ENCODE results near the gene MRI1.

MRI1 gene

GRCh38 chr19:13727798-13728197, 36.5 kb upstream of the MRI1 start:
- Histone ChIP-seq H3K9me2 (replicated peaks; ENCODE audit: insufficient read depth, low read length) (no peaks in the 10 kb centered on the region), H2AFZ (ENCODE audit: low read depth, low read length, severe bottlenecking) (no peak overlapping the region), H3K9ac (ENCODE audit: low read length) (no peak overlapping the region), H4K20me1 (ENCODE audit: low read depth, low read length) (no peaks in the 10 kb centered on the region), H3K27ac (ENCODE audit: low read depth, low read length) (no peak overlapping the region), H3K4me2 (ENCODE audit: low read depth, low read length, poor library complexity, severe bottlenecking) (no peak overlapping the region), H3K27me3 (ENCODE audit: low read length) (no peaks in the 10 kb centered on the region), H3F3A (ENCODE audit: insufficient read depth) (0 out of 2 replicates have a peak, but pooled peaks cover 4% of the 10 kb centered on the region), H3K36me3 (ENCODE audit: low read length) (no peaks in the 10 kb centered on the region), H3K79me2 (ENCODE audit: insufficient read depth, low read length) (no peaks in the 10 kb centered on the region), H3K9me3 (ENCODE audit: insufficient read depth, low read length) (no peaks in the 10 kb centered on the region), H3K4me3 (ENCODE audit: insufficient read depth, low read length, poor library complexity, severe bottlenecking) (no peak overlapping the region)
- no peak for TF ChIP-seq EZH2phosphoT487 (conservative IDR thresholded peaks at IDR 0.05; ENCODE audit: low read length)
- TF ChIP-seq CTCF (IDR thresholded peaks at IDR 0.05; ENCODE audit: insufficient read depth, low read length, poor library complexity, severe bottlenecking): no peak

- H3K27ac ChIP-seq (ENCODE audit: low read depth, low read length): no peak overlapping the region
- no peak overlapping the region for H3K9ac ChIP-seq (ENCODE audit: low read length)
- H3K4me2 ChIP-seq (ENCODE audit: low read depth, low read length, poor library complexity, severe bottlenecking): peak overlapping the region; percentile 96
Observed at GRCh38 chr19:13729859-13730258, 34.5 kb upstream of the MRI1 start.

GRCh38 chr19:13731147-13731964, 33.0 kb upstream of the MRI1 start:
- peak overlapping the region; percentile 34 for H3K27ac ChIP-seq (ENCODE audit: low read depth, low read length)

More at GRCh38 chr19:13729859-13730258, 34.5 kb upstream of the MRI1 start:
- Histone ChIP-seq H3K9me3 (ENCODE audit: insufficient read depth, low read length) (no peaks in the 10 kb centered on the region), H4K20me1 (ENCODE audit: low read depth, low read length) (no peaks in the 10 kb centered on the region), H3K36me3 (ENCODE audit: low read length) (no peaks in the 10 kb centered on the region), H3F3A (ENCODE audit: insufficient read depth) (0 out of 2 replicates have a peak, but pooled peaks cover 4% of the 10 kb centered on the region), H3K79me2 (ENCODE audit: insufficient read depth, low read length) (no peaks in the 10 kb centered on the region), H3K27me3 (ENCODE audit: low read length) (no peaks in the 10 kb centered on the region), H2AFZ (ENCODE audit: low read depth, low read length, severe bottlenecking) (peak overlapping the region; percentile 92), H3K9me2 (replicated peaks; ENCODE audit: insufficient read depth, low read length) (no peaks in the 10 kb centered on the region), H3K4me3 (ENCODE audit: insufficient read depth, low read length, poor library complexity, severe bottlenecking) (no peak overlapping the region)
- no peak for TF ChIP-seq CTCF (IDR thresholded peaks at IDR 0.05; ENCODE audit: insufficient read depth, low read length, poor library complexity, severe bottlenecking)
- no peak for TF ChIP-seq EZH2phosphoT487 (conservative IDR thresholded peaks at IDR 0.05; ENCODE audit: low read length)

More at GRCh38 chr19:13731147-13731964, 33.0 kb upstream of the MRI1 start:
- H4K20me1 ChIP-seq (ENCODE audit: low read depth, low read length): no peaks in the 10 kb centered on the region
- peak overlapping the region; percentile 96 for H3K4me2 ChIP-seq (ENCODE audit: low read depth, low read length, poor library complexity, severe bottlenecking)
- H3K79me2 ChIP-seq (ENCODE audit: insufficient read depth, low read length): no peaks in the 10 kb centered on the region
- H3F3A ChIP-seq (ENCODE audit: insufficient read depth): 0 out of 2 replicates have a peak, but pooled peaks cover 4% of the 10 kb centered on the region
- no peaks in the 10 kb centered on the region for H3K9me2 ChIP-seq (replicated peaks; ENCODE audit: insufficient read depth, low read length)
- peak overlapping the region; percentile 85 for H3K4me3 ChIP-seq (ENCODE audit: insufficient read depth, low read length, poor library complexity, severe bottlenecking)
- H3K9me3 ChIP-seq (ENCODE audit: insufficient read depth, low read length): no peaks in the 10 kb centered on the region
- peak overlapping the region; percentile 92 for H2AFZ ChIP-seq (ENCODE audit: low read depth, low read length, severe bottlenecking)
- peak overlapping the region; percentile 81 for H3K9ac ChIP-seq (ENCODE audit: low read length)
- TF ChIP-seq EZH2phosphoT487 (conservative IDR thresholded peaks at IDR 0.05; ENCODE audit: low read length): no peak
- no peak for TF ChIP-seq CTCF (IDR thresholded peaks at IDR 0.05; ENCODE audit: insufficient read depth, low read length, poor library complexity, severe bottlenecking)
- H3K36me3 ChIP-seq (ENCODE audit: low read length): no peaks in the 10 kb centered on the region
- H3K27me3 ChIP-seq (ENCODE audit: low read length): no peaks in the 10 kb centered on the region
